ENCODE results near the gene PLS3.

Gene PLS3

DNA sequence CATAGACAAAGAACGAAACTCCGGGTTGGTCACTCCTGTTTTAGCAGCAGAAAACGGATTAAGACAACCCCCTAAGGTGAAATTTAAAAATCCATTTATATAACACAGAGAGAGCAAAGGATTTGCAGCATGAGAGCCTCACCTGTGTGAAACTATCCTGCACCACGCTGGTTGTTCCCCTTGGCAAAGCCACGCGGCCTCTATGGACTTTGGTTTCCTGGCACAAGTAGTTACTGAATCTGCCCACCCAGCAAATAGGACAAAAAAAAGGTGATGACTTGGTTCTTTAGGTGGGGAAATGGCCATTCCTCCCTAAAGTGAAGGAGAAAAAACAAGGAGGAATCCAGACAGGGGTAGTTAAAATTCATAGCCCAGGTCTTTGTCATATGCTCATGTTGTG is 133.1 kb downstream of the PLS3 start:
- Histone ChIP-seq H3K36me3 (ENCODE audit: insufficient read depth, low read length) (no peaks in the 10 kb centered on the region), H3K4me3 (no peak overlapping the region), H3K27ac (no peak overlapping the region), H3K9me3 (ENCODE audit: low read depth, low read length) (no peaks in the 10 kb centered on the region), H3K9ac (ENCODE audit: insufficient read length) (no peak overlapping the region)
- no peak for DNase-seq (ENCODE audit: low read depth, low spot score)
- TF ChIP-seq FOXP2 (optimal IDR thresholded peaks at IDR 0.05; ENCODE audit: control extremely low read depth, extremely low read length, insufficient read depth) (no peak), POLR2AphosphoS5 (IDR thresholded peaks at IDR 0.05; ENCODE audit: borderline replicate concordance, low read depth, low read length) (no peak), EZH2 (IDR thresholded peaks at IDR 0.05) (no peak)

DNA sequence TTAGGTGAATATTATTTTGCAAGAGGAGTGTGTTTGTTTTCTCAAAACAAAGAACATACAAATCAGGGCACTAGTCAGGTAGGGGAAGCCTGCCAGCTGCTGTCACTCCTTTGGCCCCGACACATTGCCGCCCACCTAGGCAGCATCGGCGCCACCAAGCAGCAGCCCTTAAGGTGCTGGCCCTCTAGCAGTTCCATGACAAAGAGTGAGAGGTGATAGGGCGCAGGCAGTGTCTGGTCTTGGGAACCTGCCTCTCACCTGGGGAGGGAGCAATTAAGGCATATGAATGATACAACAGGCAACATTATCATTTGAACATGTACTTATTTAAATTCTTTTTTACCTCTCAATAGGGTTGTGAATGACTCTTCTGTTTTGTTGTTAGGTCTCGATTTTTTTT is 135.1 kb downstream of the PLS3 start:
- no peak overlapping the region for H3K4me3 ChIP-seq
- DNase-seq (ENCODE audit: low read depth, low spot score) = no peak
- no peak overlapping the region for H3K27ac ChIP-seq
- TF ChIP-seq FOXP2 (optimal IDR thresholded peaks at IDR 0.05; ENCODE audit: control extremely low read depth, extremely low read length, insufficient read depth) = no peak
- no peak for TF ChIP-seq POLR2AphosphoS5 (IDR thresholded peaks at IDR 0.05; ENCODE audit: borderline replicate concordance, low read depth, low read length)
- no peak for TF ChIP-seq EZH2 (IDR thresholded peaks at IDR 0.05)
- H3K36me3 ChIP-seq (ENCODE audit: insufficient read depth, low read length) = no peaks in the 10 kb centered on the region
- no peaks in the 10 kb centered on the region for H3K9me3 ChIP-seq (ENCODE audit: low read depth, low read length)
- H3K9ac ChIP-seq (ENCODE audit: insufficient read length) = no peak overlapping the region

DNA sequence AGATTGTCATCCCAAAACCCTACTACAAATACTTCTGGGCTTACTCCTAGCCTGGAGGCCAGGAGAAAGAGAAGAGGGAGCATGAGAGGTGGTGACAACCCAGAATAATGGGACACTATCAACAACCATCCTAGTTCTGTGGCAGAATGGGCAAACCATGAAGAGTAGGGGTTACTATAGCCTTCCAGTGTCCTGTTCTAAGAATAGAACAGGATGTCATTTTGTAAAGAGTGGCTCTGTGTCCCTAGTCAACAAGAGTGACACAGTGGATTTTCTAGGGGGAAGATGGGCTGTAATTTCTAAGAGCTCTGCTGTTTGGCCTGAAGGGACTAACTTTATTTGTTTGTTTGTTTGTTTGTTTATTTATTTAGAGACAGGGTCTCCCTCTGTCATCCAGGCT is 136.0 kb downstream of the PLS3 start:
- Histone ChIP-seq H3K4me3 (no peak overlapping the region), H3K9me3 (ENCODE audit: low read depth, low read length) (no peaks in the 10 kb centered on the region), H3K27ac (no peak overlapping the region), H3K36me3 (ENCODE audit: insufficient read depth, low read length) (no peaks in the 10 kb centered on the region), H3K9ac (ENCODE audit: insufficient read length) (no peak overlapping the region)
- TF ChIP-seq EZH2 (IDR thresholded peaks at IDR 0.05) = no peak
- no peak for TF ChIP-seq FOXP2 (optimal IDR thresholded peaks at IDR 0.05; ENCODE audit: control extremely low read depth, extremely low read length, insufficient read depth)
- TF ChIP-seq POLR2AphosphoS5 (IDR thresholded peaks at IDR 0.05; ENCODE audit: borderline replicate concordance, low read depth, low read length) = no peak
- DNase-seq (ENCODE audit: low read depth, low spot score) = no peak

DNA sequence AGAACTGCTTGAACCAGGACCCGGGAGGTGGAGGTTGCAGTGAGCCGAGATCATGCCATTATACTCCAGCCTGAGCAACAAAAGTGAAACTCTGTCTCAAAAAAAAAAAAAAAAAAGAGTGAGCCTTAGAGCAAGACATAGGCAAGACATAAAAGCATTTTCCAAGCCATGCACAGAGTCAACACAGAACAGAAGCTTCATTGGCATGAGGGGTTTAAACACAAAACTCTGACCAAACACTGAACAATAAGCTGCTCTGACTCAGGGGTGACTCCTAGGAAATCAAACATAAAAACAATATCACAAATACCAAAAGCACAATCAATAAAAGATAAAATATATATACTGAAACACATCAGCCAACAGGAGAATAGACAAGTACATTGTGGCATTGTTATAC is 136.8 kb downstream of the PLS3 start:
- TF ChIP-seq FOXP2 (optimal IDR thresholded peaks at IDR 0.05; ENCODE audit: control extremely low read depth, extremely low read length, insufficient read depth) (no peak), POLR2AphosphoS5 (IDR thresholded peaks at IDR 0.05; ENCODE audit: borderline replicate concordance, low read depth, low read length) (no peak), EZH2 (IDR thresholded peaks at IDR 0.05) (no peak)
- Histone ChIP-seq H3K9ac (ENCODE audit: insufficient read length) (no peak overlapping the region), H3K27ac (no peak overlapping the region), H3K36me3 (ENCODE audit: insufficient read depth, low read length) (no peaks in the 10 kb centered on the region), H3K9me3 (ENCODE audit: low read depth, low read length) (no peaks in the 10 kb centered on the region), H3K4me3 (no peak overlapping the region)
- no peak for DNase-seq (ENCODE audit: low read depth, low spot score)
